Activated CD4-positive, alpha-beta T cell treated with anti-CD3 and anti-CD28 coated beads, Interleukin-2, Interleukin-4, amounts not matched to agents 100 ng/mL and 50 ng/mL, durations not matched to agents 16 hours and 8 hours (primary cell): ENCODE data around the gene STXBP5L.
A peak's percentile ranks its signal among the peaks of the same experiment; 100 is the strongest.
"Not testable (repeated sequence)": the region's sequence is repeated elsewhere in the genome, so short reads cannot be mapped to it uniquely, and the experiment has no call there.

ENCODE experiments used
- DNase-seq: peaks from one replicate; pipeline ENCODE4 v3.0.0-alpha.2; 2020; ENCODE audit warnings: low spot score

STXBP5L gene

DNA sequence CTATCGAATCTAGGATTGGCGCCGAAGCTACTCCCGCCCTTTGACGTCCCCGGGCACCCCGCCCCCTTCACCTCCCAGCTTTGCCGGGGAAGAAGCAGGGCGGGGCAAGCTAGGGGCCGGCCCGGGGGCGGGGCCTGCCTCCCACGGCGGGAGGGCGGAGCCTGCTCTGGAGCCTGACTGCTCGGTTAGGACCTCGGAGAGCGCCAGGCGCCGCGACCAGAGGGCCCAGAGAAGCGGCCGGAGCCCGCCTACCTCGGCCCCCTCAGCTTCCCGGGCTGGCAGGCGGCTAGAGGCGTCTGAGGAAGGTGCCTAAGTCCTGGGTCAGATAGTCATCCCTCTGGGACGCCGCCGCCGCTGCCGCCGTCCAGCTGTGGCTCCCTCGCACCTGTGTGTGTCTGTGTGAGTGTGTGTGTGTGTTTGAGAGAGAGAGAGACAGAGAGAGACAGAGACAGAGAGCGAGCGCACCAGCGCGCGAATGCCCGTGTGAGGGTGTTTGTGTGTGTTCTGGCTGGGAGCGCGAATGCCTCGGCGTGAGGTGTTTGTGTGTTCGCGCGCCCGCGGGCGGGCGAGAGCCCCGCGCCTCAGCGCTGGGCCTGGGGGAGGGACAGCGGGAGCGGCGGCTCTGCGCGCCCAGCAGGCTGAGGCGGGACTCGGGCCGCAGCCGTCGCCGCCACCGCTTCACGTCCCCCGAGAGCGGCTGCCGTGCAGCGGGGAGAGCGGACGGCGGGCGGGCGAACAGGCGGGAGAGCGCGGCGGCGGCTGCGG, at the start of gene STXBP5L:
STXBP5L (plus strand) TSS at position 176 of the 765 bp plus-strand sequence. CDS start 1,374 bp downstream, outside the sequence.
- peak; percentile 69 for DNase-seq

DNA sequence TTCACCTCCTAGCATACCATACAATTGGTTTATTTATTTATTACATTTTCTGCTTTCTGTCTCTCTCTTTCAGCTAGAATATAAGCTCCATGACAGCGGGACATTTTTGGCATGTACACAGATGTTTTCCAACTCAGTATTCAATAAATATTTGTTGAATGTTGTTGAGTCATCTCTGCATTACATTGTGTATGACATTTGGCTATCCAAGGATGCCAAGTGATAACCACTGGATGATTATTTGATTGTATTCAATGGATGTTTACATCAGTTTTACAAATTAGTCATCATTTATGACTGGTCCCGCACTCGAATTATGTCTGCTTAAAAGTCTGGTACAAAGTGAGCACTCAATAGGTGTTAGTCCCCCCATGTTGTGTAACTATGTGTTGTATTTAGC, 49.5 kb upstream of the STXBP5L start:
- no peak for DNase-seq

- no peak for DNase-seq
Observed at GRCh38 chr3:120864541-120864940, 43.5 kb upstream of the STXBP5L start.

DNA sequence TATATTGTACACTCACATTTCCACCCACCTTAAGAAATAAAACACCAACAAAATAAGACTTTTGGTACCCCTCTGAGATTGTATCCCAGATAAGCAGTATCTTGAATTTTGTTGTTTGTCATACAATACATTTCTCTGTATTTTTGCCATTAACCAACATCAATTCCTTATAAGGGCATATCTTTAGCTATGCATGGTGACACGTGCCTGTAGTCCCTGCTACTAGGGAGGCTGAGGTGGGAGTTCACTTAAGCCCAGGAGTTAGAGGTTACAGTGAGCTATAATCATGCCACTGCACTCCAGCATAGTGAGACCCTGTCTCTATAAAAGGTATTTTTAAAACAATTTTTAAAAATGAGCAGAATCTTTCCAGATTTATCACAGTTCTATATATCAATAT, 32.5 kb upstream of the STXBP5L start:
- DNase-seq, result no peak

DNA sequence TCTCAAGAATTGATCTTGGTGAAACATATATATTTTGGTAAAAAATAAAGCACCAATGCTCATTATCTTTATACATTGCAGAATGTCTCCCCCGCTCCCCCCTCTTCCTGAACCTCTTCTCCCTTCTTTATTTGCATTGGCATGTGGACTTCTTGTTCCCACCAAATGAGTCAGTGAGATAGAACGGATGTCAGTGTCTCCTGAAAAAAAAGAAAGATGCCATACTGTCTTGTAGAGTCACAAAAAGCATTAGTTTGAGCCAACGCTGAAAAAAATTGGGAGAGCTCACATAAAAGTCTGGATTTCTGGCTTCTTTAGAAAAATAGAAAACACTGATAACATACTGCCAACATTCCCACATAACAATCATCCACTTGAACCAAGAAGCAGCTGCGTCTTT, 32.0 kb upstream of the STXBP5L start:
- no peak for DNase-seq

- no peak for DNase-seq
Observed at GRCh38 chr3:120879411-120879810, 28.6 kb upstream of the STXBP5L start.

DNA sequence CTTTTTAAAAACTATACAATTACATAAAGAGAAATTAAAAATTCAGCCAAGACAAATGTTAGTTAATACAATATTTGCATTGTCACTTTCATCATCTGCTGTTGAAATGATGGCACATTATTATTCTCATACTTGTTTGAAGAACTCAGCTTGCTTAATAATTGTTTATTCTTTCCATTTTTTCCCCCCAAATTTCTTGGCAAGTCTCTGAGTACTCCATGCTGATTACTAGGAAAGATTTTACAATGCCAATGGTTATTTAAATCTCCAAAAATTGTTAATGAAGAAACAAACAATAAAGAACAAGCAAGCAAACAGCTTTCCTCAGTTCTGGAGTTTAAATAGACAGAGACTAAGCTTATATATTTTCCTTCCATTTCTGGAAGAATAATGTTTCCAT, 15.1 kb upstream of the STXBP5L start:
- DNase-seq, result no peak

- DNase-seq, result no peak
Observed at GRCh38 chr3:120894316-120895057, 13.5 kb upstream of the STXBP5L start.

GRCh38 chr3:120901716-120902115, 6.3 kb upstream of the STXBP5L start:
- not testable (repeated sequence) for DNase-seq

DNA sequence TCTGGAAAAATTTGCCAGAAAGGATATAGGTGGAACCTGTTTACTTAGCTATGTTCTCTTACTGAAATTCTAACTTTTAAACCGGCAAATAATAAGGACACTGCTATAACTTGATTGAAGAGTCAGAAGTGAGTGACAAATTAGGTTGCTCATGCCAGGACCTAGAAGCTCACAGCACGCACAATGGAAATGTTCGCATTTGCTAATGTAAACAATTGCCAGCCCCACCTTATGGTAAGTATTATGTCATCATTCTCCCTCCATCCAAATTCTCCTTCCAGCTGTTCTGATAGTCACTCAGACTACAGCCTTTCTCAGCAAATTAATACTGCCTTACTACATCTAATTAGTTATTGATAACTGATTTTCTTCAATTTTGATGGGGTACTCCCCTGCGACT, 4.8 kb upstream of the STXBP5L start:
- no peak for DNase-seq

DNA sequence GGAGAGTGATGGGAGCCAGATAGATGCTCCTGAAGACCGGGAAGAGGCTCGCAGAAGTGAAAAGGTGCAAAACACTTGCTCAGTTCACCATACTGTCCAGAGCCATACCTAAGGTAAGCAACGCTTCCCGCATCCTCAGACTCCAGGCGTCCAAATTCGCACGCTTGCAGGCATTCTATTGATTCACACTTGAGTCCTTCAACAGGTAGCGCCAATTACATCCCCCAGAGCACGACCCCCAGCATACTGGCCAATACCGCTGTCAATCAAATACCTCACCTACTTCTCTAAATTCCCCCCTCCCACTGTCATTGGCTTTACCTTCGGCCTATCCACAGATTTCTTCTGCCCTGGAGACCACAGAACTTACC, 361 bp upstream of the STXBP5L start:
- no peak for DNase-seq

- DNase-seq, result no peak
Observed at GRCh38 chr3:120908795-120909601, 993 bp downstream of the STXBP5L start.

- no peak for DNase-seq
Observed at GRCh38 chr3:120909602-120909878, 1.5 kb downstream of the STXBP5L start.

DNA sequence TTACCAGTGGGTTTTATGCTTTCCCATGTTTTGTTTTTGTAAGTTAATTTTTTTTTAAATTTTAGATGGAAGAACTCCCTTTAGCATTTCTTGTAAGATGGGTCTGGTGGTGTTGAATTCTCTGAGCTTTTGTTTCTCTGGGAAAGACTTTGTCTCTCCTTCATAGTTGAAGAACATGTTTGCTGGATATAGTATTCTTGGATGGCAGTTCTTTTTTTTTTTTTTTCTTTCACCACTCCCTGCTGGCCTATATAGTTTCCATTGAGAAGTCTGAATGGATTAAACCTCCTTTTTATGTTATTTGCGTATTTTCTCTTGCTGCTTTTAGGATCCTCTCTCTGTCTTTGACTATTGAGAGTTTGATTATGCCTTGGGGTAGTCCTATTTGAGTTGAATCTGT, 18.1 kb downstream of the STXBP5L start:
- no peak for DNase-seq

DNA sequence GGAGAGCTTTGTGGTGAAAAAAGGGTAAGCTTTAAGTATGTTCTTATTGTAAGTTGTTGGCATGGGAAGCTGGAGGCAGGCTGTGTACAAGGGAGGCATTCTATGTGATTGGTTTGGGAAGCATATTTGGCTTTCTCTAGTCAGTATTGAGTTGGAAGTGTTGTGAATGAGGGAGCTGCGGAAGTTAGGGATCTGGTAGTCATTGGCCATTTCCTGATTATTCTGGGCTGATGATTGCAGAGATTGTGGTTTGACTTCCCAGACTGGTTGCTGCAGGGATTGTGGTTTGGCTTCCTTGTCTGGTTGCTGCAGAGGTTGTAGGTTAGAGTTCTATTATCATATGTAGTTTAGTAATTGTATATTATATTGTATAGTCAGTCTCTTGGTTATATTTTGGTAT, 21.0 kb downstream of the STXBP5L start:
- DNase-seq, result no peak

DNA sequence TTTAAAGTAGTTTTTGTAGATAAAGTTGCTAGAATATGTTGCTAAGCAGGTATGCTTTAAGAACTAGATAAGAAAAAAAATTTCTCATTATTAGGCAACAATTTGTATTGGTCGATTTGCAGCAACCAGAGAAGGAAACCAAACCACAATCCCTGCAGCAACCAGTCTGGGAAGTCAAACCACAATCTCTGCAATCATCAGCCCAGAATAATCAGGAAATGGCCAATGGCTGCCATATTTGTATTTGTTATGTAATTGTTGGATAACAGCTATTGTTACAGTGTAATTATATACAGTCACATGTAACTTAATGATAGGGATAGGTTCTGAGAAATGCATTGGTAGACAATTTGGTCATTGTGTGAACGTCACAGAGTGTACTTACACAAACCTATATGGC, 23.6 kb downstream of the STXBP5L start:
- no peak for DNase-seq

GRCh38 chr3:120956143-120956542, 48.1 kb downstream of the STXBP5L start:
- no peak for DNase-seq

DNA sequence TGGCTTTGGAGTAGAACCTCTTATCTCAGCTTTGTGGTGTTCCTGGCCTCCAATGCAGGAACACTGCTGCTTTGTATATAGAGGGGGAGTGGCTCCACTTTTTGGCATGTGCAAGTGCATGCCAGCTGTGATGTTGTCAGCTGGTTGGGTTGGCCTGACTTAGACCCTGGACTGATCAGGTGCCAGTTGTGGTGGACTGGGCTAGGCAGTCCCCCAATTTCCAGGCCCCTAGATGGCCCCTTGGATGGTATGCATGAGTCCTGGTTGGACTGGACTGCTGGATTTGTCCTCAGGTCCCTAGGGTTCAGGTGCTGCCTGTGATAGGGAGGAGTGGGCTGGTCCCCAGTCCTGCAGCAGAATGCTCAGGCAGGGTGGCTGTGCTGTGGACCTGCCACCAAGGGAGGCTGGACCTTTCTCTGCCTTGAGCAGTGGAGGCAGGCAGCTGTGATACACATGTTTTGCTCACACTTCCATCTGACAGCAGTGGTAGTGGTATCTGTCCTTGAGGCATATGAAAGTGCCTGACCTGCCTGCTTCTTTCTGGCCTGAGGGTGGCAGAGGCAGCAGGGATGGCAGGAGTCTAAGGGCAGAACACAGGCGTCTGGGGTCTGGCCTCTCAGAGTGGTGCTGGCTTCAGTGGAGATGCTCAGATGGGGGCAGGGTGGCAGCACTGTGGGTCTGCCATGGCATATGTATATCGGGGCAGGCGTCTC, 74.8 kb downstream of the STXBP5L start:
- DNase-seq, result no peak

GRCh38 chr3:120983321-120983665, 75.3 kb downstream of the STXBP5L start:
- no peak for DNase-seq

- DNase-seq, result no peak
Observed at GRCh38 chr3:120983841-120984240, 75.8 kb downstream of the STXBP5L start.

GRCh38 chr3:120985242-120985641, 77.2 kb downstream of the STXBP5L start:
- DNase-seq, result no peak

DNA sequence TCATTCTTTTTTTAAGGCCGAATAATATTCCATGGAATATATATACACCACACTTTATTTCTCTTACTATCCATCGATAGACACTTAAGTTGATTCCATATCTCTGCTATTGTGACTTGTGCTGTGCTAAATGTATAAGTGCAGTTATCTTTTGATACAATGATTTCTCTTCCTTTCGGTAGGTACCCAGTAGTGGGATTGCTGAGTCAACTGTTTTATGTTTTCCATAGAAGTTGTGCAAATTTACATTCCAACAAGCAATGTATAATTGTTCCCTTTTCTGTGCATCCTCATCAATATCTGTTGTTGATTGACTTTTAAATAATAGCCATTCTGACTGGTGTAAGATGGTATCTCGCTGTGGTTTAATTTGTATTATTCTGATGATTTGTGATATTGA, 81.0 kb downstream of the STXBP5L start:
- no peak for DNase-seq

GRCh38 chr3:121018917-121019321, 110.9 kb downstream of the STXBP5L start:
- no peak for DNase-seq
